Measurements from ENCODE around the gene CADM1. TPM values are rescaled to one million over a fixed set of nuclear protein-coding genes. Genes with fewer than 3 reads are reported as not detected.

CADM1 gene
- total and polyA plus RNA-seq, 9 of the 15 experiments (the other 6 are each of a cell fraction or from before 2014, with no cell fraction given): 0.42 TPM; not detected in 8

DNA sequence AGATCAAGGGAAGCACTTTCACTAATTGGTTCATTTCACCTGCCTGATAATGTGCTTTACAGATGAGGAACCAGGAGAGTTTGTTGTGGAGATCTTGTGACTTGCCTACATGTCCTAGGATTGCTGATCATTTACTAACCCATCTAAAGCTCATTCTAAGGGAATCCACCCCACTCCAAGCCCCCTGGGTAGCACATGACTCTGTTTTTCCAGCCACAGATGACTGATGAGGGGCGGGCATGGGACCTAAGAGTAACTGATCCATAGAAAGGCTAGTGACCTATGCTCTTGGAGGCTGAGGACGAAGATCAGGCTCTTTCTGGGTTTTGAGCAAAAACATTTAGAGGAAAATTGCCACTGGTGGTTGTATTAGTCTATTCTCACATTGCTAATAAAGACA lies 378.1 kb downstream of the CADM1 start:
- POLR2A ChIA-PET: no interaction called here
- no TSS peak for BruUV-seq (replicated peaks)
- TF ChIP-seq, protein P1, sequence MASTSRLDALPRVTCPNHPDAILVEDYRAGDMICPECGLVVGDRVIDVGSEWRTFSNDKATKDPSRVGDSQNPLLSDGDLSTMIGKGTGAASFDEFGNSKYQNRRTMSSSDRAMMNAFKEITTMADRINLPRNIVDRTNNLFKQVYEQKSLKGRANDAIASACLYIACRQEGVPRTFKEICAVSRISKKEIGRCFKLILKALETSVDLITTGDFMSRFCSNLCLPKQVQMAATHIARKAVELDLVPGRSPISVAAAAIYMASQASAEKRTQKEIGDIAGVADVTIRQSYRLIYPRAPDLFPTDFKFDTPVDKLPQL (IDR thresholded peaks at IDR 0.05; ENCODE audit: extremely low read depth, insufficient read length): no peak
- TF ChIP-seq SETDB1 (IDR thresholded peaks at IDR 0.05; ENCODE audit: low read length): no peak
- WGBS (ENCODE audit: insufficient coverage, low coverage, missing lambda C conversion rate): 0% methylated on average over 2 of the region's 2 CpGs
- Histone ChIP-seq H3K79me2 (ENCODE audit: control insufficient read depth, insufficient read depth, low read length) (no peaks in the 10 kb centered on the region), H3K9me3 (replicated peaks; ENCODE audit: control insufficient read depth, insufficient read depth, low read depth, low read length) (no peaks in the 10 kb centered on the region), H3K36me3 (ENCODE audit: control insufficient read depth, insufficient read depth, low read length) (no peaks in the 10 kb centered on the region), H2AFZ (ENCODE audit: low read depth, low read length) (no peak overlapping the region), H3K9me1 (ENCODE audit: control insufficient read depth, insufficient read depth, low read length) (peaks cover 2% of the 10 kb centered on the region), H3K27ac (ENCODE audit: extremely low read depth, low read depth, low read length) (no peak overlapping the region), H3K4me3 (no peak overlapping the region), H3K27me3 (ENCODE audit: control insufficient read depth in 2 of 2, insufficient read depth in 2 of 2, low read length in 2 of 2) (no peaks in the 10 kb centered on the region), H4K20me1 (replicated peaks; ENCODE audit: control insufficient read depth, insufficient read depth, low read length) (no peaks in the 10 kb centered on the region), H3K4me1 (replicated peaks in 1 of 2; ENCODE audit: control insufficient read depth in 2 of 2, insufficient read depth in 2 of 2, low read length in 2 of 2) (no peaks in the 10 kb centered on the region), H3K9ac (ENCODE audit: insufficient read depth in 1 of 2, low read depth in 2 of 2, low read length in 2 of 2) (no peak overlapping the region), H3K4me2 (ENCODE audit: insufficient read depth, low read length) (no peak overlapping the region)
- CTCF ChIA-PET (ENCODE audit: low intra/inter-chr PET ratio): no interaction called here
- in situ Hi-C loops (cut with MboI): no loop called here
- DNase-seq (ENCODE audit: extremely low read depth in 1 of 4, low spot score in 3 of 4) (no peak), FAIRE-seq (no peak), ATAC-seq (no peak)
- intact Hi-C loops (cut with micrococcal nuclease): no loop called here

DNA sequence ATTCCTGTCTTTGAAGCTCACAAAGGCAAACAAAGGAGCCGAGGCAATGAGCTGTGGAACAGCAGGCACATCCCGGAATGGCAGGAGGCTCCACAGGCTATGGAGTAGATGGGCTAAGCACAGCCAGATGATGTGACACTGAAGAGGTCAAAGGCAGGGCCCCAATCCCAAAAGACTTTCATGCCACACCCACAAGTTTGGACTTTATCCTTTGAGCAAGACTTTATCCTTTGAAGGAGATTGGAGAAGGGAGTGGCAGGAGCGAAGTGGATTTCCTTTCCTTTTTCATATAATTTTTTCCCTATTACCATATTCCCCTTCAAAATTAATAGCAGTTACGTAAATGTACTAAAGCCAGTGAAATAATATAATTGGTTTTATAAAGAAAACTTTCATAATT lies 379.4 kb downstream of the CADM1 start:
- Histone ChIP-seq H3K36me3 (ENCODE audit: control insufficient read depth, insufficient read depth, low read length) (no peaks in the 10 kb centered on the region), H3K4me2 (ENCODE audit: insufficient read depth, low read length) (no peak overlapping the region), H3K27ac (ENCODE audit: extremely low read depth, low read depth, low read length) (no peak overlapping the region), H3K27me3 (ENCODE audit: control insufficient read depth in 2 of 2, insufficient read depth in 2 of 2, low read length in 2 of 2) (no peaks in the 10 kb centered on the region), H3K9me3 (replicated peaks; ENCODE audit: control insufficient read depth, insufficient read depth, low read depth, low read length) (no peaks in the 10 kb centered on the region), H3K9ac (ENCODE audit: insufficient read depth in 1 of 2, low read depth in 2 of 2, low read length in 2 of 2) (no peak overlapping the region), H3K9me1 (ENCODE audit: control insufficient read depth, insufficient read depth, low read length) (peaks cover 2% of the 10 kb centered on the region), H3K4me3 (no peak overlapping the region), H3K79me2 (ENCODE audit: control insufficient read depth, insufficient read depth, low read length) (no peaks in the 10 kb centered on the region), H2AFZ (ENCODE audit: low read depth, low read length) (no peak overlapping the region), H3K4me1 (replicated peaks in 1 of 2; ENCODE audit: control insufficient read depth in 2 of 2, insufficient read depth in 2 of 2, low read length in 2 of 2) (no peaks in the 10 kb centered on the region), H4K20me1 (replicated peaks; ENCODE audit: control insufficient read depth, insufficient read depth, low read length) (no peaks in the 10 kb centered on the region)
- ATAC-seq (no peak), FAIRE-seq (no peak), DNase-seq (ENCODE audit: extremely low read depth in 1 of 4, low spot score in 3 of 4) (no peak)
- no TSS peak for BruUV-seq (replicated peaks)
- 3% methylated on average over 4 of the region's 4 CpGs for WGBS (ENCODE audit: insufficient coverage, low coverage, missing lambda C conversion rate)
- in situ Hi-C loops (cut with MboI) (no loop called here), intact Hi-C loops (cut with micrococcal nuclease) (no loop called here)
- ChIA-PET POLR2A (no interaction called here), CTCF (ENCODE audit: low intra/inter-chr PET ratio) (no interaction called here)
- TF ChIP-seq FUS (optimal IDR thresholded peaks at IDR 0.05; ENCODE audit: low read depth, low read length): no peak
- TF ChIP-seq CBFA2T3 (IDR thresholded peaks at IDR 0.05): no peak
- no peak for TF ChIP-seq ZNF124 (CRISPR knock-in tag; IDR thresholded peaks at IDR 0.05)
- no peak for TF ChIP-seq NR2F6 (CRISPR knock-in tag; IDR thresholded peaks at IDR 0.05)
- no peak for TF ChIP-seq FOXA1 (IDR thresholded peaks at IDR 0.05; ENCODE audit: borderline replicate concordance)
- no peak for TF ChIP-seq TAF1 (IDR thresholded peaks at IDR 0.05; ENCODE audit: control insufficient read depth, extremely low read depth, insufficient read depth, low read length, severe bottlenecking)
- no peak for TF ChIP-seq IFI16 (CRISPR knock-in tag; IDR thresholded peaks at IDR 0.05)
- TF ChIP-seq, protein P2, sequence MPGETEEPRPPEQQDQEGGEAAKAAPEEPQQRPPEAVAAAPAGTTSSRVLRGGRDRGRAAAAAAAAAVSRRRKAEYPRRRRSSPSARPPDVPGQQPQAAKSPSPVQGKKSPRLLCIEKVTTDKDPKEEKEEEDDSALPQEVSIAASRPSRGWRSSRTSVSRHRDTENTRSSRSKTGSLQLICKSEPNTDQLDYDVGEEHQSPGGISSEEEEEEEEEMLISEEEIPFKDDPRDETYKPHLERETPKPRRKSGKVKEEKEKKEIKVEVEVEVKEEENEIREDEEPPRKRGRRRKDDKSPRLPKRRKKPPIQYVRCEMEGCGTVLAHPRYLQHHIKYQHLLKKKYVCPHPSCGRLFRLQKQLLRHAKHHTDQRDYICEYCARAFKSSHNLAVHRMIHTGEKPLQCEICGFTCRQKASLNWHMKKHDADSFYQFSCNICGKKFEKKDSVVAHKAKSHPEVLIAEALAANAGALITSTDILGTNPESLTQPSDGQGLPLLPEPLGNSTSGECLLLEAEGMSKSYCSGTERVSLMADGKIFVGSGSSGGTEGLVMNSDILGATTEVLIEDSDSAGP (CRISPR knock-in tag; IDR thresholded peaks at IDR 0.05): no peak
- TF ChIP-seq PHF21A (IDR thresholded peaks at IDR 0.05; ENCODE audit: borderline replicate concordance, low read depth): no peak
- no peak for TF ChIP-seq IRF2 (CRISPR knock-in tag; IDR thresholded peaks at IDR 0.05)
- TF ChIP-seq COPS2 (conservative IDR thresholded peaks at IDR 0.05): no peak
- TF ChIP-seq MTF1 (CRISPR knock-in tag; IDR thresholded peaks at IDR 0.05; ENCODE audit: borderline replicate concordance): no peak

Data from K562 (cell line).